Testis (tissue), 2 donors: ENCODE data around the gene ARL13A.

Source experiments
- CTCF ChIP-seq, 3 experiments: fragments of 450-650 bp in 2 of 3; fragments of 200-600 bp in 1 of 3; sonication (generic) in 1 of 3; IDR thresholded peaks; one replicate each; pipeline ENCODE4 v1.5.1; 2016 to 2019; ENCODE audit warnings: antibody characterized with exemption in 3 of 3, mild to moderate bottlenecking in 2 of 3, moderate library complexity in 1 of 3
- POLR2A ChIP-seq: fragments of 450-650 bp; IDR thresholded peaks from one replicate; pipeline ENCODE4 v1.6.1; 2017; ENCODE audit warnings: antibody characterized with exemption, mild to moderate bottlenecking, moderate library complexity

- TF ChIP-seq CTCF (IDR thresholded peaks at IDR 0.05): no peak
- TF ChIP-seq POLR2A: no peak
These were observed 26.0 kb downstream of the ARL13A start for GRCh38 chrX:100995469-100995868.
